GM21390 (cell line): Measurements from ENCODE around the gene RTN4R.

Experiments
- ATAC-seq: cut with Tn5 transposase; IDR thresholded peaks from one replicate; pipeline ENCODE4 v1.9.1; 2021; ENCODE audit not compliant: unreplicated experiment

The RTN4R gene

DNA sequence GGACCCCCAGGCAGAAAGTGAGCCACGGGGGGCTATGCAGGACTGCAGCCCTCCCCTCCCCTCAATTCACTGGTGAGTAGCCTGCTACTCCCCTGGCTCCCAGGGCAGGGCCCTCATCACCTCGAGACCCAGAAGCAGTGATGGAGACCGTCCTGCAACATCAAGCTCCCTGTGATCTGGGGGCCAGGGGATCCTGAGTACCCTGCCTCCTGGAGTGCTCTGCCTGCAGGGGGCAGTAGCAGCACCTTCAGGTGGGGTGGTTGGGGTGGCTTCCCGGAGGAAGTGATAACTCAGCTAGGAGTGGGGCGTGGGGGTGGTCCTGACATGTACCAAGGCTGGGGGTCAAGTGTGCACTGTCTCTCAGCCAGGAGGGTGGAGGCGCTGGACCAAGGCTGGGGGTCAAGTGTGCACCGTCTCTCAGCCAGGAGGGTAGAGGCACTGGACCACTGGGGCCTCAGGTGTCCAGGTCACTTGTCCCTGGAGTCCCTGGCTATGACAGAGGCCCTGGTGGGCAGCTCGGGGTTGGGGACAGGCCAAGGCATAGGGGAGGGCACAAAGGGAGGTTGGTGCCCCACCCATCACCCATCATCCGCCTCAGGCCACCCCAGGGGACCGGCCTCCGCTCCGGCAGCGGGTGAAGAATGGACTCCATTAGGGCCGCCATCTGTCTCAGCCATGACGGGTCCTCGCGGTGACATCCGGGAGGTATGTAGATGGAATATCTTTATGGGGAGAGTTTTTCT lies 9.4 kb downstream of the RTN4R start:
- ATAC-seq: no peak

DNA sequence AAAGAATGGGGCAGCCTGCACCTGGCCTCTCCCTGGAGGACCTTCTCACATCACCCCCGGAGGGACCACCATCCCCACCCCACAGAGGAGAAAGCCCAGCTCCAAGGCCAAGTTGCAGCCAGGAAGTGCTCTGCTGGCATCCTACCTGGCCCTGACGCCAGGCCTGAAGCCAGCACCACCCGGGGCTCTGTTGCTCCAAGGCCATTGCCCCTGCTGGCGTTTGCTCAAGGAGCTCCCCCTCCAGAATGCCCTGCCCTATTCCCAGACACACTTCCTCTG lies 10.2 kb downstream of the RTN4R start:
- ATAC-seq: no peak

DNA sequence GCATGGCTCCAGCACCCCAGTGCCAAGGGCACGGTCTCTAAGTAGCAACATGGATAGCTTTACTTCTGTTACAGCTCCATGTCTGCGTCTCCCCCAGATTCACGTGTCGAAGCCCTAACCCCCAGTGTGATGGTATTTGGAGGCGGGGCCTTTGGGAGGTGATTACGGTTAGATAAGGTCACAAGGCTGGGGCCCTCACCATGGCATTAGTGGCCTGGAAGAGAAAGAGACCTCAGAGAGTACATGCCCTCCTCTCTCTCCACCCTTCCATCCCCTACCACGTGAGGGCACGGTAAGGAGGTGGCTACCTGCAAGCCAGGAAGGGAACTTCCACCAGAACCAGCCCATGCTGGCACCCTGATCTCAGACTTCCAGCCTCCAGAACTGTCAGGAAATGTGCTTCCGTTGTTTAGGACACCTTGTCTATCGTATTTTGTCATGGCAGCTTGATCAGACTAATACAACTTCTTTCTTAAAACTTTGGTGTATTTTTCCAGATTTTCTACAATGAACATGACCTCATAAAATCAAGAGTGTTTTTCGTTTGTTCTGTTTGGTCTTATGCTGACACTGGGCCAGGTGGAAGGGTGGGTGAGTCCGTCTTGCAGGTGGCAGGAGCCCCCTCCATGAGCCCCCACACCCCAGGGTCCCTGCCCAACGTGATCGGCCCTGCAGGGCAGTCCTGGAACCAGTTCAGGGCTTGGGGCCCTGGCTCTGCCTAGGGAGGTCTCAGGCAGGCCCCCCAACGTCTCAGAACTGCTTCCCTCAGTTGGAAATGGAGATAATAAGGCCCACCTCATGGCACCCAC lies 10.7 kb downstream of the RTN4R start:
- ATAC-seq: no peak

DNA sequence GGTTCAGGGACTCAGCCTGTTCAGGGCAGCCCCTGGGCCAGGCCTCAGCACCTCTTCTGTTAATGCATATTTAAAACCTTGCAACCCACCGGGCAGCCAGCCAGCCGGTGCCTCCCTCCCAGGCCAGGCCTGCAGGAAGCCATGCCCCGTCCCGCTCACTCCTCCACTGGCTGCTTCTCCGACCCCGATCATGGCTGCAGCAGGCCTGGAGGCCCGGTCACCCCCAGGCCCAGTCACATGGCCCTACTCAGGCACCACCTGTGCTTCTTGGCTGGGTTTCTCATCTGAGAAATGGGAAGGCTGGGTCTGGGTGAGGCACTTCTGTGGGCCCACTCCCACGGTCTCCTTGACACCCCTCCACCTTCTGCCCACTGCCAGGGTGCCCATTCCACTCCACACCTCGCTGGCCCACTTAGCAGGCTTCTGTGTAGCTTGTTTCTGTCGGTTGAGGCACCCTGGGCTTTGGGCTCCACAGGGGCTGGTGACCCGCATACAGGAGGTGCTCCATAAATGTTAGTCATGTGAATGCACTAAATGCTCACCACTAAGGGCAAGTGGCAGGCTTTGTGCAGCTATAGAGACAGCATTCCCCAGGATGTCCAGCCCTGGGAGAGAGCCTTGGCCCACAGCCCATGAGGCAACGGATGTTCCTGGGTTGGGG lies 11.4 kb downstream of the RTN4R start:
- no peak for ATAC-seq

DNA sequence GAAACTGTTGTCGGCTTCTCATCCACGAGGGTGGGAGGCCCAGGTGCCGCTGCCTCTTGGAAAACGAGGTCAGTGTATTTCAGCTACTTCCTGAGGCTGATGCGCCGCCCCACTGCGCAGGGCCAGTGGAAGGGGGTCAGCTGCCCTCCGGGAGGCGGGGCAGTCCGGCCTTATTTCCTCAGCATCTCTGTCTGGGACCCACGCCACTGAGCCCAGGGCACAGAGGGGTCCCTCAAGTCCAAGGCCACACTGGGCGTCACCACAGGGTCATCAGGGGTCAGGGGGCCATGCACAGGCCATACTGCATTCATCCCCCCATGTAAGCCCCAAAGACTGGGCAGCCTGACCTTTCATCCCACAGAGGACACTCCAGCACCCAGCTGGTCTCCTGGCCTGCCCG lies 12.1 kb downstream of the RTN4R start:
- no peak for ATAC-seq

DNA sequence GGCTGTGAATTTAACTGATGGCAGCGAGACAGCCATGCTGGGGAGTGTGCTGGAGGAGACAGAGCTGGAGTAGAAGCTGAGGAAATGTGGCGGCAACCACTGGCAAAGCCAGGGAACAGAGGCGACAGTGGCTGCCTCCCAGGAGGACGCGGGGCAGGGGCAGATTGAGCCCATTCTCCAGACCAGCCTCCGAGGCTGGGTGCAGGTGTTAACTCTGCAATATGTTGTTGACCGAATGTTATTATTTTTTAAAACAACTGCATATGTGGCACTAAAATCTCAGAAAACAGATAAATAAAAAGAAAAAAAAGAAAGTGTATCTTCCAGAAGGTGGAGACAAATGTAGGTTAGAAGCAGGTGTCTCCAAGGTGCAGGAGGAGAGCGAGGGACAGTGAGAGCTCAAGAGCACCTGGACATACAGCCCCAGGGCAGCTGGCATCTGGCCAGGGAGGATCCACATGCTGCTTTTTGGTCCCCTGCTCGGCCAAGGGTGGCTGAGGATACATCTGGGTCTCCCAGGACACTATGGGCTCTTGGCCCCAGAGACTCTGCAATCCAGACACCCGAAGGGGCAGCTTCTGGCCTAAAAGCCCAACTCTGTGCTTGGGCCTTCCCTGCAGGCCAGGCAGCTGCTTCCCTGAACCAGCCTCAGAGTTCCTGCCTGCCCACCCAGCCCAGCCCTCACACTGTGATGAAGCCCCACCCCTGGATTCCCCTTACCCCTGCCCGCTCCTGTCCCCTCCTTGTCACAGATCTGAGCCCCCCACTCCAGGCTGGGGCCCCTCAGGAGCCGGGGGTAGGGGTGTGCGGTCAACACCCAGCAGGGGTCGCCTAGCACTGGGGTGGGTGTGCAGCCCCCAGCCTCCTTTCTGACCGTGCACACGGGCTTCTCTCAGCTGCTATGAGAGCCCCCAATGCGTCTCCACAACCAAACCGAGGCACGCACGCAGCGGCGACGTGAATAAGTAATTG lies 12.9 kb downstream of the RTN4R start:
- ATAC-seq: no peak

DNA sequence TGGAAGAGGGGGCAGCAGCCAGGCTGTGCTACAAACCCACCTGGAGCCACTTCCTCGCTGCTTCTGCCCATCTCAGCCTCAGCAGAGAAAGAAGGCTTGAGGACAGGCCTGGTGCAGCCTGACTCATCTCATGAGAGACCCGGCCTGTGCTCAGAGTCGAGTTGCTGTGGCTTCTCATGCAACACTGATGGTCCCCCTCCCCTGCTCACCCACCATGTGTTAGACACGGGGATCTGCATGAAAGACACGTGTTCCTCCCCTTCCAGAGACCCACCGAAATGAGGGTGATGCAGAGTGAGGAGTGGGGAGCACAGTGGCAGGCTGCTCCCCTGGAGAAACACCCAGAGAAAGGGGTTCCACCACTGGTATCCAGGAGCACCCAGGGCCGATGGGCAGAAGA lies 15.0 kb downstream of the RTN4R start:
- ATAC-seq: no peak

DNA sequence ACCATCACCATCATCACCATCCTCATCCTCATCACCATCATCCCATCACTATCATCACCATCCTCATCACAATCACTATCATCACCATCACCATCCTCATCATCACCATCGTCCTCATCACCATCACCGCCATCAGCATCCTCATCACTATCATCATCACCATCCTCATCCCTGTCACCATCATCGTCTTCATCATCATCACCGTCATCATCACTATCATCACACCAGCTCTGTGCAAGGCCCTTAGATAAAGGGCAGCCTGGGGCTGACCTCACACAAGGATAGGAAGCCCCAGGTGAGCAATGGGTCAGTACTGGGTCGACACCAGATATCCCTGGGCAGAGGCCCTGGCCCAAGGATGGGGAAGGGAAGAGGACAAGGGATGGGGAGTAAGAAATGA lies 16.1 kb downstream of the RTN4R start:
- no peak for ATAC-seq

DNA sequence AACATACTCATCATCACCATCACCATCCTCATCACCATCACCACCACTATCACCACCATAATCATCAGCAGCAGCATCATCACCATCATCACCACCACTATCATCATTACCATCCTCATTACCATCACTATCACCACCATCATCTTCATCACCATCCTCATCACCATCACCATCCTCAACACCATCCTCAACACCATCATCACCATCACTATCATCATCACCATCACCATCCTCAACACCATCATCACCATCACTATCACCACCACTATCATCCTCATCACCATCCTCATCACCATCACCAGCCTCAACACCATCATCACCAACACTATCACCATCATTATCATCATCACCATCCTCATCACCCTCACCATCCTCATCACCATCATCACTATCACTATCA lies 16.6 kb downstream of the RTN4R start:
- no peak for ATAC-seq

DNA sequence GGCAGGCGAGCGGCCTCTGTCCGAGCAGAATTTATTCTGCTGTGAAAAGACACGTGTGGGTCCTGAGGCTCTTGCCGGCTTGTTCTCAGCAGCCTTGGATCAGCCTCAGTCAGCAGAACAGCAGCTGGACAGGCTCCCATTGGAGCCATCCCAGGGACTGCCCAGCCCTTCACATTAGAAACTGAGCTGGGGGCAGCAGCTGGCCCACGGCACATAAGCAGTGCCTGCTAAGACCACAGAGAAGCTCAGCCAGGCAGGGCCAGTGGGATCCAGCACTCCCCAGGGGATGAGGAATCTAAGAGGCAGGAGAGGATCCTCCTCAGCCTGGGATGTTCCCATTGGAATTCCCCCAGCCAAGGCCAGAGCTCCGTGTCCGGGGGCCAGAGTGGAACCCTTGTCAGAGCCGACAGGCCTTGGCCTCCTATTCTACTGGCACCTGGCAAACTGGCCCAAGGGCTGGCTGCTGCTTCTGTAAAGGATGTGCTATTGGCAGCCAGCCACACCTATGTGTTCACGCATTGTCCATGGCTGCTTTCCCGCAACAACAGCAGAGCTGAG lies 18.2 kb downstream of the RTN4R start:
- ATAC-seq: no peak

DNA sequence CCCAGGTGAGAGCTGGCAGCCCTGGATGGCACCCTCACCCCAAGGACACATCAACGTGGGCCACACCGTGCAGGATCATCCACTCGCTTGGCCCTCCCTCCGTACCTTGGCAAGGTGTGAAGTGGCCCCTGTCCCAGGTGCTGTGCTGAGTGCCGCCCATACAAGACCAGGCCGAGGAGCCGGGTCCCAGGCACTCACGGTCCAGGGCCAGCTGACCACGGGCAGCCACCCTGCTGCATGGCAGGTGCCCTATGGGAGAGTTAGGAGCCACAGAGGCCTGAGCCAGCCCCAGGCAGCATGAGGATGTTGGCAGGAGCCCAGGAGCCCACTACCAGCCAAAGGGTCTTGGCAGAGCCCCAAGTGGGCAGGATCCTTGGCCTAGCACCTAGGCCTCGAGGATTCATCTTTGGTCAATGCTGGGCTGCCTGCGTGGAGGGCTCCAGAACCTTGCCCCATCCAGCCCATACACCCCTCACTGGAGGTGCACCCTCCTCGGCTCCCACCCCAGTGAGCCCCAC lies 19.6 kb downstream of the RTN4R start:
- no peak for ATAC-seq

DNA sequence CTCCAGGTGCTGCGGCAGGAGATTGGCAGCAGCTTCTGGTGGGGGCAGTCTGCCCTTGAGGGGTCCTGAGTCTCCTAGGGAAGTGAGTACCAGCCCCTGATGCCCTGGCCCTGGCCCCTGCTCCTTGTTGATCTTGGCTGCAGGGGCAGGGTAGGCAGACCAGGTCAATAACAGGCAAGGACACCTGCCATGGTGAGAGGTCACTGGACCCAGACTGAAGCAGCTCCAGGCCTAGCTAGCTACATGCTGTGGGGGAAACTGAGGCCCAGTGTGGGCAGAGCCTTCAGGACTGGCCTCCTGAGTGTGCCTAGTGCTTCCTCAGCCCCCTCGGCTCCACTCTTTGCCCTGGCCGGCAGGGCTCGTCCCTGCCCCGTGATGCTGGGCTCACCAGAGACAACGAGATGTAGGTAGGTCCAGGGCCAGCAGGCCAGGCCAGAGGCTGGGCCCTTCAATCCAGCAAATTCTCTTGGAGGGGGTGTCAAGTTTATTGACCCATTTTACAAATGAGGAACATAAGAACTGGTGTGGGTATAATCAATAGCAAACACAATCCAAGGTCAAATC lies 20.4 kb downstream of the RTN4R start:
- ATAC-seq: no peak

DNA sequence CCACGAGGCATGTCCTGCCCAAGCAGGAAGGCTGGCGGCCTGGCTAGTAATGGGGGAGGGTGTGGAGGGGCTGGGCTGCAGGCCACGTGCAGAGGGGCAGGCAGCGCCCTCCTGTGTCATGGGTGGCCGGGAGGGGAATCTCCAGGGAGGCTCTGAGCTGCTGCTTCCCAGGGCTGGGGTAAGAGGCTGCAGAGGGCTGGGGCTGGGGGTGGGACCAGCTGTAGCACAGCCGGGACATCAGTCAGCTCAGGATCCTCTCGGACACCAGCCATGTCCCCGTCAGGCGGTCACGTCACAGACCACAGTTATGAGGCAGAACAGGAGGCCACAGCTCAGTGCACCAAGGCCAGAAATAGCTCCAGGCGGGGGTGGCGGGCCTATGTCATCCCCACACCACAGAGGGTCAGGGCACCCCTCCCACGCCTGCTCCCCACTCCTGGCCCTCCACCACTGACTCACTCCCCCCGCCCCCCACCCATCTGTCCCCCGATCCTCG lies 21.1 kb downstream of the RTN4R start:
- ATAC-seq: no peak

DNA sequence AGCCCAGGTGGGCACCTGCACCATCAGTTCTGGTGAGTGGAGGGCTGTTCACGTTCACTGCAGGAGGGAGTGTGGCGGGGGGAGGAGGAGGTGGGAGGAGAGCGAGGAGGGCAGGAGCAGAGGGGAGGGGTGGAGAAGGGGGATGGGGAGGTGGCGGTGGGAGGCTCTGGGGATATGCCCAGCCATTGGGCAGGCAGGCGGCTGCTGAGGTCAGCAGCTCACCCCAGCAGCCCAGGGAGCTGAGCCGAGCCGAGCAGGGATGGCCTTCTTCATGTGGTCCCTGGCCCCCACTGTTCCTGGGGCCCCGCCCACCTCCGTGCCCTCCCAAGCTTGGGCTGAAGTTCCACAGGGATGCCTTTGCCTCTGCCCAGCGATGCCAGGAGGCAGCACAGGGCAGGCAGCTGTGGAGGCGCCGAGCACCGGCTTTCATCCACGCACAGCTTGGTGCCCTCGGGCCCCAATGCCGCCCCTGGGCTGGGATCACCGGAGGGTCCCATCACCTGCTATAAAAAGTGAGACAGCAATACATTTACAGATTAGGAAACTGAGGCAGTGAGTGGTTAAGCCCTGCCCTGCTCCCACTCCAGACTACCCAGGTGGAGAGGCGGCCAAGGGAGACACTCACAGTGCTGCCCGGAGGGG lies 21.6 kb downstream of the RTN4R start:
- ATAC-seq: no peak

DNA sequence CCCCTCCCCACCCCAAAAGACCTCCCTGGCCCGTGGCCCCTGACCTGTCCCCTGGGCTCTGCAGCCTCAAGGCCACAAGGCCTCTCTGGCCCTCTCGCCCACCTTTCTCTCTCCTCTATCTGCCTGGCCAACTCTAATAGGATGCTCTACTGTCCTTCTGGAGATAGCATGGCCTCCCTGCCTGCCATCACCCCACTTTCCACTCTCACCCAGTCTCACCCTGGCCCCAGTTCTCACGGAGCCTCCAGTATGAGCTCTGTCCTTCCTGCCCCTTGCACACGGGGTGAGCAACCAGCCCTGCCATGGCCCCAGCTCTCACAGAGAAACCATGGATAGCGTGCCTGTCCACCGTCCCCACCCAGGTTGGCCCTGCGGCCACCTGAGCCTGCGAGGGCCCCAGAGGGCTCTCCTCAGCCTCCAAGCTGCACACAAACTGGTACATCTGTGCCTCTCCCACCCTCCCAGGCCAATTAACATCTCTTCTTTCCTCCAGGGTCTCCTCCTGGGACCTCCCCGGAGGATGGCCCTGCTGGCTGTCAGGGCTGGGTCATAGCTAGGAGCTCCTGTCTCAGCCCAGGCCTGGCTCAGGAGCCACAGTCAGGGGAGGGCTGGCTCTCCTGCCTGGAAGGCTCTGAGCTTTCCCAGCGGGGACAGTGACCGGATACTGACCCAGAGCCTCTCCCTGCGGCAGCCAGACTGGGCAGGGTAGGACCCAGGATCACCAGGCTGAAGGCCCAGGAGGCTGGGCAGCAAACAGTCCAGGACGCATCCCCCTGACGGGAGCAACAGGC lies 22.3 kb downstream of the RTN4R start:
- ATAC-seq: no peak

DNA sequence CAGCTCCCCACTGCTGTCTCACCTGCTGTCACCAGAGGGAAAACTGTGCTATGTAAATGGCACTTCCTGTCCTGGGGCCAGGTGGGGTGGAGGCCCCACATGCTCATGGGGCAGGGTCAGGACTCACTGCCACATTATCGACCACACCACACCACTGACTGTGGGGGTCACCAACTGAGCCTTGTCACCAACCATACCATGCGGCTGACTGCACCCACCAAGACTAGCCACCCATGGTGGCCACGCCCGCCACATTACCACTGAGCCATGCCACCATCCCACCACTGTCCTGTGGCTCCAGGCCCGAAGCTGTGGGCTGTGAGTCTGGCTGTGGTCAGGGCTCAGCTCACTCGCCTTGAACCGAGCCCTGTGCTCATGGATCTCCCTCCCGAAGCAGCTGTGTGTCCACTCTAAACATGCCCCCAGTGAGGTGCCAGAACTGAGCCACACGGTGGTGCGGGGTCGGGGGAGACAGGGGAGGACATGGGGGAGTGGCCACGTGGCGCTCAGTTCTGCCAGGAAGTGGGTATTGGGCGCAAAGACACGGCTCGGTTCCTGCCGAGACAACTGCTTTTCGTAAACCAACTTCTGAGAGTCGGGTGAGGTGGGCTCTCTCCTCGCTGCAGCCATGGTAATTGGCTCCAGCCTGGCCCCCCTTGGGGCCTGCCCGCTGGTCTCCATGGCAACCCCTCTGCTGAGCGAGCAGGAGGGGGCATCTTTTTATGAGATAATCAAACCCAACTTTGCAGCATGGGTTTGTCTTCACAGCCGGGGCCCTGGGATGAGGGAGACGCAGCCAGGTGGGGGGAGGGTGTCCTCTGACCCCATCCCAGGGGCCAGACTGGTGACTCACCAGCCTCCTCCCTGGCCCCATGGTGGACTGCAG lies 23.2 kb downstream of the RTN4R start:
- ATAC-seq: no peak

DNA sequence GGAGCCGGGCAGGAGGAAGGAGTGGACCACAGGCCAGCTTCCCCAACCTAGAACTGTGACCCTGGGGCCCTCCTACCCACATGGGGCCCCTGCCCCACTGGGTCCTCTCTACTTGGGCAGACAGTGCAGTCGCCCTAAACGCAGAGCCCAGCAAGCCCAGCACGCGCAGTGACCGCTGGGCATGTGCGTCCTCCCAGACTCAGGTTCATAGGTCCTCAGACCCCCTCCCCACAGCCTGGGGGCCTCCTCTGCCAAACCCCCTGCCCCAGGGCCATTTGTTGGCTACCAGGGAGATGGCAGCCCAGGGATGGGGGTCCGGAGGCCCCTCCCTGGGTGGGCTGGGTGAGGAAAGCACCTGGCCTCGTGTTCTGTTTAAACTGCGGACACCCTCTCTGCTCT lies 23.9 kb downstream of the RTN4R start:
- ATAC-seq: no peak
